Mucosa of descending colon (tissue), 3 donors: ENCODE results near the gene SGK1. TPM values are rescaled to one million over a fixed set of nuclear protein-coding genes. Genes with fewer than 3 reads are reported as not detected.
"Not testable (repeated sequence)": the region's sequence is repeated elsewhere in the genome, so short reads cannot be mapped to it uniquely, and the experiment has no call there.

ENCODE experiments used
- ATAC-seq: fragments of 200-7000 bp; cut with Tn5 transposase; one replicate; pipeline ENCODE4 v1.9.1; 2020; ENCODE audit warnings: mild to moderate bottlenecking, moderate library complexity
- DNase-seq, 3 donors: peaks; one replicate each; pipeline ENCODE4 v3.0.0-alpha.2; 2020
- H3K36me3 ChIP-seq: fragments of 200-600 bp; one replicate; pipeline ENCODE4 v1.8.0; 2021; ENCODE audit warnings: low read depth, mild to moderate bottlenecking
- H3K4me1 ChIP-seq: fragments of 200-600 bp; one replicate; pipeline ENCODE4 v1.8.0; 2021; ENCODE audit warnings: low read depth, mild to moderate bottlenecking
- H3K4me3 ChIP-seq: fragments of 200-600 bp; one replicate; pipeline ENCODE4 v1.8.0; 2021; ENCODE audit warnings: mild to moderate bottlenecking
- H3K9me3 ChIP-seq: fragments of 200-600 bp; one replicate; pipeline ENCODE4 v1.8.0; 2021; ENCODE audit warnings: mild to moderate bottlenecking
- intact Hi-C, 2 donors: fragments of 100-400 bp; cut with DNase I in 1 of 2; cut with micrococcal nuclease in 1 of 2; formaldehyde crosslinking; loops; one replicate each; pipeline versions ENCODE4 v1.11.0 to v1.11.1; 2022; cut with DNase I, micrococcal nuclease
- total RNA-seq, 3 donors: library from RNA; stranded (reverse); fragmentation: NEBNext Ultra II Directional in 2 of 3; extraction: Animal tissue kit (Norgen Biotek cat#: 25700) in 2 of 3; gene quantifications; one replicate each; pipeline versions ENCODE4 v1.2.1 to v1.2.4, GENCODE V29; 2021 to 2023
- TF ChIP-seq, protein P1 (sequence below): fragments of 200-600 bp; IDR thresholded peaks from one replicate; pipeline ENCODE4 v1.8.0; 2022; ENCODE audit warnings: antibody characterized with exemption, mild to moderate bottlenecking
- donor health status: DM: no; HTN: no; CAD: no; lungs with moderate emphysema.
- donor health status: DM: no; HTN: no; CAD: no.
- donor health status: DM: no; HTN: yes; CAD: no.

SGK1 gene
- total RNA-seq, 3 donors from 2014 or later = 49.4 to 492 (median 55.0) TPM

DNA sequence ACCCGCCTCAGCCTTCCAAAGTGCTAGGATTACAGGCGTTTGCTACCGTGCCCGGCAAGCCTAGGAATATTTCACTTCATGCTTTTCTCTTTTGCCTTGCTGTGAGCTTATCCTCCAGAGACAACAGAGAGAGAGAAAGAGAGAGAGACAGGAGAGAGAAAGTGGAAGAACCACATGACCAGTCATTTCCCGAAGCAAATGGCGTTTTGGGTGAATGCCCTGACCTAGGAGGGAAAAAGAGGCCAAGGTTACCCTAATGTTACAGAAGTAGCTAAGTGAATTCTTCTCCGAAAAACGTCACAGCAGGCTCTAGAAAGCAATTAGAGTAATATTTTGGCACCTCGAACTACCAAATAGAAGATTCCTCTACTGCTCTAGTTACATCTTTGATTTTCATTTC lies 9.1 kb downstream of the SGK1 start:
- no peak for ATAC-seq
- TF ChIP-seq, protein P1, sequence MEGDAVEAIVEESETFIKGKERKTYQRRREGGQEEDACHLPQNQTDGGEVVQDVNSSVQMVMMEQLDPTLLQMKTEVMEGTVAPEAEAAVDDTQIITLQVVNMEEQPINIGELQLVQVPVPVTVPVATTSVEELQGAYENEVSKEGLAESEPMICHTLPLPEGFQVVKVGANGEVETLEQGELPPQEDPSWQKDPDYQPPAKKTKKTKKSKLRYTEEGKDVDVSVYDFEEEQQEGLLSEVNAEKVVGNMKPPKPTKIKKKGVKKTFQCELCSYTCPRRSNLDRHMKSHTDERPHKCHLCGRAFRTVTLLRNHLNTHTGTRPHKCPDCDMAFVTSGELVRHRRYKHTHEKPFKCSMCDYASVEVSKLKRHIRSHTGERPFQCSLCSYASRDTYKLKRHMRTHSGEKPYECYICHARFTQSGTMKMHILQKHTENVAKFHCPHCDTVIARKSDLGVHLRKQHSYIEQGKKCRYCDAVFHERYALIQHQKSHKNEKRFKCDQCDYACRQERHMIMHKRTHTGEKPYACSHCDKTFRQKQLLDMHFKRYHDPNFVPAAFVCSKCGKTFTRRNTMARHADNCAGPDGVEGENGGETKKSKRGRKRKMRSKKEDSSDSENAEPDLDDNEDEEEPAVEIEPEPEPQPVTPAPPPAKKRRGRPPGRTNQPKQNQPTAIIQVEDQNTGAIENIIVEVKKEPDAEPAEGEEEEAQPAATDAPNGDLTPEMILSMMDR = no peak
- no peaks in the 10 kb centered on the region for H3K36me3 ChIP-seq
- no peaks in the 10 kb centered on the region for H3K9me3 ChIP-seq
- intact Hi-C loops = no loop called here
- no peaks in the 10 kb centered on the region for H3K4me1 ChIP-seq
- no peak overlapping the region for H3K4me3 ChIP-seq
- DNase-seq = no peak

- TF ChIP-seq, protein P1 = no peak
- Histone ChIP-seq H3K4me3 (no peak overlapping the region), H3K36me3 (no peaks in the 10 kb centered on the region), H3K4me1 (no peaks in the 10 kb centered on the region), H3K9me3 (no peaks in the 10 kb centered on the region)
- no peak for ATAC-seq
- DNase-seq = no peak
- intact Hi-C loops = no loop called here
Observed at GRCh38 chr6:134307870-134308269, 10.0 kb downstream of the SGK1 start.

DNA sequence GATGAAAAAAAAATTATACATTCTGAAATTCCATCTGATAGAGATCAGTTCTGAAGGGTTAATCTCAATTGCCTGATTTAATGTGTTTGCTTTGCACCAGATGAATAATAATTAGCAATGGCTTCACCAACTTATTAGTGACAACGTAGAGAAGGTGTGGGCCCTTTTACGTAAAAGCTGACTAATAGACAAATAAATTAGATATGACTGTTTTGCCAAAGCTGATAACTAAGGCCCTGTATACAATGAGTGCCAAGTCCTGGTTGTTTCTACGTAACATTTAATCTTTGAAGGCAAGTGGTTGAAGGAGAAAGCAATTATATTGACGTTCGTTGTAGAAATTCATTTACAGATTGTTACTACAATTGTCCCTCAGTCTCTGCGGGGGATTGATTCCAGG lies 10.8 kb downstream of the SGK1 start:
- no peak for DNase-seq
- Histone ChIP-seq H3K36me3 (no peaks in the 10 kb centered on the region), H3K9me3 (no peaks in the 10 kb centered on the region), H3K4me1 (no peaks in the 10 kb centered on the region), H3K4me3 (no peak overlapping the region)
- TF ChIP-seq, protein P1 = no peak
- intact Hi-C loops = no loop called here
- no peak for ATAC-seq

- H3K4me1 ChIP-seq, H3K4me3 ChIP-seq, H3K36me3 ChIP-seq, DNase-seq, H3K9me3 ChIP-seq, intact Hi-C loops, ATAC-seq: not testable (repeated sequence)
Observed at GRCh38 chr6:134304381-134304780, 13.5 kb downstream of the SGK1 start.

GRCh38 chr6:134303891-134304290 lies 14.0 kb downstream of the SGK1 start:
- Histone ChIP-seq H3K4me1 (no peaks in the 10 kb centered on the region), H3K36me3 (no peaks in the 10 kb centered on the region), H3K9me3 (no peaks in the 10 kb centered on the region), H3K4me3 (no peak overlapping the region)
- ATAC-seq = no peak
- no peak for DNase-seq
- TF ChIP-seq, protein P1 = no peak
- intact Hi-C loops = no loop called here

- ATAC-seq (no peak), DNase-seq (no peak)
- H3K4me1 ChIP-seq = no peaks in the 10 kb centered on the region
- intact Hi-C loops = no loop called here
- TF ChIP-seq, protein P1 = no peak
- no peak overlapping the region for H3K4me3 ChIP-seq
- no peaks in the 10 kb centered on the region for H3K36me3 ChIP-seq
- H3K9me3 ChIP-seq = no peaks in the 10 kb centered on the region
Observed at GRCh38 chr6:134299236-134299635, 18.7 kb downstream of the SGK1 start.
